Keratinocyte (primary cell): ENCODE results near the gene C11orf58. TPM values are rescaled to one million over a fixed set of nuclear protein-coding genes. Genes with fewer than 3 reads are reported as not detected.

Experiments
- DNase-seq: peaks from one replicate; pipeline ENCODE4 v3.0.0-alpha.2; 2011; ENCODE audit warnings: low read depth, missing footprints, low spot score
- FAIRE-seq: peaks from 2 replicates; lab custom pipeline; 2011; peaks lifted over from hg19 to GRCh38; lab: Jason Lieb, UNC
- H2AFZ ChIP-seq: 2 replicates; pipeline ENCODE4 v1.6.0; 2012; ENCODE audit warnings: low read length, control low read depth, inconsistent platforms; ENCODE audit not compliant: control insufficient read depth
- H3K27ac ChIP-seq: 2 replicates; pipeline ENCODE4 v1.5.1; 2011; ENCODE audit warnings: low read length; ENCODE audit not compliant: control insufficient read depth, insufficient read depth
- H3K27me3 ChIP-seq: 3 replicates; pipeline ENCODE4 v1.6.0; 2011; ENCODE audit warnings: low read length; ENCODE audit not compliant: control insufficient read depth, insufficient read depth; ENCODE audit errors: extremely low read depth
- H3K36me3 ChIP-seq, 2 experiments: 2 replicates in 1 of 2; 3 replicates in 1 of 2; pipeline ENCODE4 v1.5.1; 2011; ENCODE audit warnings: low read length in 2 of 2, mild to moderate bottlenecking in 1 of 2; ENCODE audit not compliant: control insufficient read depth in 2 of 2, insufficient read depth in 2 of 2; ENCODE audit errors: extremely low read depth in 1 of 2
- H3K4me1 ChIP-seq: 3 replicates; pipeline ENCODE4 v1.5.1; 2011; ENCODE audit warnings: low read length; ENCODE audit not compliant: control insufficient read depth, insufficient read depth; ENCODE audit errors: extremely low read depth
- H3K4me2 ChIP-seq: 3 replicates; pipeline ENCODE4 v1.6.0; 2011; ENCODE audit warnings: low read depth, low read length; ENCODE audit not compliant: control insufficient read depth, insufficient read depth; ENCODE audit errors: extremely low read depth
- H3K4me3 ChIP-seq, 3 experiments: fragments of 200-600 bp in 1 of 3; sonication (generic) in 1 of 3; 2 replicates in 2 of 3; 3 replicates in 1 of 3; pipeline ENCODE4 v1.5.1; 2011 to 2016; ENCODE audit warnings: low read length in 3 of 3, mild to moderate bottlenecking in 3 of 3, control low read depth in 2 of 3, inconsistent platforms in 1 of 3, low read depth in 1 of 3, mixed read lengths in 1 of 3, mixed run types in 1 of 3, moderate library complexity in 1 of 3; ENCODE audit not compliant: control insufficient read depth in 2 of 3, insufficient read depth in 2 of 3; ENCODE audit errors: extremely low read depth in 1 of 3
- H3K79me2 ChIP-seq: 2 replicates; pipeline ENCODE4 v1.6.0; 2012; ENCODE audit warnings: low read length; ENCODE audit not compliant: control insufficient read depth, insufficient read depth
- H3K9ac ChIP-seq: 3 replicates; pipeline ENCODE4 v1.6.0; 2011; ENCODE audit warnings: low read length; ENCODE audit not compliant: control insufficient read depth, insufficient read depth; ENCODE audit errors: extremely low read depth
- H3K9me1 ChIP-seq: 3 replicates; pipeline ENCODE4 v1.6.0; 2011; ENCODE audit warnings: low read length; ENCODE audit not compliant: control insufficient read depth, insufficient read depth; ENCODE audit errors: extremely low read depth
- H3K9me3 ChIP-seq: 2 replicates; pipeline ENCODE4 v1.5.1; 2012; ENCODE audit warnings: low read depth, low read length; ENCODE audit not compliant: control insufficient read depth
- H4K20me1 ChIP-seq: 3 replicates; pipeline ENCODE4 v1.6.0; 2011; ENCODE audit warnings: low read length; ENCODE audit not compliant: control insufficient read depth, insufficient read depth; ENCODE audit errors: extremely low read depth
- CTCF ChIP-seq, 3 experiments: IDR thresholded peaks in 1 of 3; conservative IDR thresholded peaks in 1 of 3; optimal IDR thresholded peaks in 1 of 3; 2 replicates in 2 of 3; 3 replicates in 1 of 3; pipeline versions ENCODE3 to v1.5.1; 2011; ENCODE audit warnings: low read length in 3 of 3, mild to moderate bottlenecking in 3 of 3, moderate library complexity in 2 of 3, control low read depth in 1 of 3, inconsistent platforms in 1 of 3; ENCODE audit not compliant: insufficient read depth in 2 of 3; ENCODE audit errors: extremely low read depth in 1 of 3
- EZH2 ChIP-seq: IDR thresholded peaks from one replicate; pipeline ENCODE4 v1.6.1; 2012; ENCODE audit warnings: inconsistent platforms, mild to moderate bottlenecking, low read length, moderate library complexity
- dilution Hi-C: fragments of 300-500 bp; cut with MboI; formaldehyde crosslinking; loops from one replicate; pipeline ENCODE4 v1.7.0; 2020; ENCODE audit warnings: low sequenced_read_pairs; ENCODE audit not compliant: extremely low pct_ligation_motif_present
- polyA plus RNA-seq, 5 experiments: library from polyadenylated mRNA; depleted of rRNA in 3 of 5; stranded (reverse) in 3 of 5; stranded (forward) in 1 of 5; unstranded in 1 of 5; fragments of >200 nt; gene quantifications; 1 replicate in 1 of 5; 2 replicates in 3 of 5; 3 replicates in 1 of 5; pipeline versions ENCODE4 v1.2.1 to v1.2.3, GENCODE V29; 2011 to 2012; ENCODE audit warnings: missing spikeins in 2 of 5, low read depth in 1 of 5, low replicate concordance in 1 of 5

The C11orf58 gene
- polyA plus RNA-seq, 1 donor (not counting 4 experiments of a cell fraction or from before 2014, with no cell fraction given) = 166 TPM

DNA sequence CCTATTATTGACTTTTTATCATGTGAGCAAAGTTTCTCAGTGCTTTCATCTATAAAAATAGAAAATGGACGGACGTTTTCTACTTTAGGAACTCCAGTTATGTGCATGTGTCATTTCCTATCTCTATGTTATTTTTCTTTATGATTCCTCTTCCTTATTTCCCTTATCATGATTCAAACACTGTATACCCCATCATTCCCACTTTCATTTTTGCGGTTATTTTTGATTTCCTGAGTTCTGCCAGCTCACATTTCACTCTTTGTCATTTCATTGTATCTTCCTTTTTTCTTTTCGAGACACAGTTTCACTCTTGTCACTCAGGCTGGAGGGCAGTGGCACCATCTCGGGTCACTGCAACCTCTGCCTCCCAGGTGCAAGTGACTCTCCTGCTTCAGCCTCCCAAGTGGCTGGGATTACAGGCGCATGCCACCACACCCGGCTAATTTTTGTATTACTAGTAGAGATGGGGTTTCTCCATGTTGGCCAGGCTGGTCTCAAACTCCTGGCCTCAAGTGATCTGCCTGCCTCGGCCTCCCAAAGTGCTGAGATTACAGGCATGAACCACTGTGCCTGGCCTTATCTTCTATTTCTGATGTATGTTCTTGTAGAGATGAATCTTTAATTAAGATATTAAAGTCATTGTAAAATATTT, 21.5 kb downstream of the C11orf58 start:
- H3K9me3 ChIP-seq = no peaks in the 10 kb centered on the region
- peaks cover 0 to 4% of the 10 kb centered on the region in 2 experiments for H3K36me3 ChIP-seq
- FAIRE-seq (no peak), DNase-seq (no peak)
- no peaks in the 10 kb centered on the region for H3K9me1 ChIP-seq
- no peaks in the 10 kb centered on the region for H4K20me1 ChIP-seq
- no peak overlapping the region for H3K4me2 ChIP-seq
- dilution Hi-C loops = no loop called here
- no peaks in the 10 kb centered on the region for H3K79me2 ChIP-seq
- no peaks in the 10 kb centered on the region for H3K4me1 ChIP-seq
- TF ChIP-seq EZH2 (no peak), CTCF (optimal IDR thresholded peaks at IDR 0.05 in 1 of 3, IDR thresholded peaks at IDR 0.05 in 1 of 3, conservative IDR thresholded peaks at IDR 0.05 in 1 of 3; ENCODE audit: extremely low read depth in 1 of 3, insufficient read depth in 2 of 3, low read length in 3 of 3) (no peak)
- no peak overlapping the region for H3K9ac ChIP-seq
- H3K27me3 ChIP-seq = no peaks in the 10 kb centered on the region
- H2AFZ ChIP-seq = no peak overlapping the region
- no peak overlapping the region for H3K27ac ChIP-seq
- H3K4me3 ChIP-seq = no peak overlapping the region

DNA sequence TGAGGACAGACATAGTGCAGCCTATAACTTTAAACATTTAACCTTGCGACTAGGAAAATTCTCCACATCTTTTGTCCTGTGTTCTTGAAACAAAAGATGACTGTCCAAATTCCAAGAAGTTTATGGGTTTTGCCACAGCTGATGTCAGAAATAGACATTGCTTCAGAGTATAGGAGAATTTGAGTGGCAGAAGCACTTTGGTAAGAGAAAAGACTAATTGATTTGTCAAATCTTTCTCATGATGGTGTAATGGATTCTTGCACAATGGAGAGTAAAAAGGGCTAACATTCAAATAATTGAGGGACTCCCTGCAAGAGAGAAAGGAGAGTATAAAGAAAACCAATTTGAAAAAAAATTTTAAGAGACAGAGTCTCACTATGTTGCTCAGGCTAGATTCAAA, 25.3 kb downstream of the C11orf58 start:
- Histone ChIP-seq H3K4me2 (no peak overlapping the region), H3K27ac (no peak overlapping the region), H3K36me3 (no peaks in the 10 kb centered on the region), H3K9me1 (no peaks in the 10 kb centered on the region), H3K9ac (no peak overlapping the region), H3K79me2 (no peaks in the 10 kb centered on the region), H3K4me1 (no peaks in the 10 kb centered on the region), H3K27me3 (no peaks in the 10 kb centered on the region), H3K4me3 (no peak overlapping the region), H4K20me1 (no peaks in the 10 kb centered on the region), H2AFZ (no peak overlapping the region), H3K9me3 (no peaks in the 10 kb centered on the region)
- dilution Hi-C loops = no loop called here
- DNase-seq = no peak
- TF ChIP-seq CTCF (optimal IDR thresholded peaks at IDR 0.05 in 1 of 3, IDR thresholded peaks at IDR 0.05 in 1 of 3, conservative IDR thresholded peaks at IDR 0.05 in 1 of 3; ENCODE audit: extremely low read depth in 1 of 3, insufficient read depth in 2 of 3, low read length in 3 of 3) (no peak), EZH2 (no peak)
- no peak for FAIRE-seq
